ENCODE data around the gene PTPRM. TPM values are rescaled to one million over a fixed set of nuclear protein-coding genes. Genes with fewer than 3 reads are reported as not detected.

PTPRM gene
- total and polyA plus RNA-seq, 2 of the 8 experiments (the other 6 are each of a cell fraction or from before 2014, with no cell fraction given): 4.1 to 7.0 TPM

- H4K5ac ChIP-seq (ENCODE audit: insufficient read length, low read depth, low read length): no peak overlapping the region
- no peak overlapping the region for H4K91ac ChIP-seq (replicated peaks; ENCODE audit: insufficient read length, low read length)
- no peak overlapping the region for H3K56ac ChIP-seq (replicated peaks; ENCODE audit: insufficient read length, low read depth, low read length)
- no peak overlapping the region for H2BK5ac ChIP-seq (ENCODE audit: low read depth, low read length)
- H2BK15ac ChIP-seq (ENCODE audit: low read length): no peak overlapping the region; the same call in 1 of the 2 replicates
- 29% methylated on average over 1 of the region's 1 CpG; no CpG with 5 or more reads in 1 of the 2 experiments for WGBS, 2 experiments (ENCODE audit: extremely low coverage in 1 of 2, insufficient coverage in 1 of 2, insufficient read length in 1 of 2, insufficient replicate concordance in 2 of 2, low coverage in 1 of 2, low lambda C conversion rate in 2 of 2, missing lambda C conversion rate in 1 of 2)
- H4K20me1 ChIP-seq (replicated peaks in 1 of 2; ENCODE audit: control insufficient read depth in 1 of 2, insufficient read depth in 2 of 2, low read length in 2 of 2): no peaks in the 10 kb centered on the region
- H3K79me1 ChIP-seq (ENCODE audit: low read depth, low read length): no peaks in the 10 kb centered on the region
- H2BK120ac ChIP-seq (replicated peaks; ENCODE audit: low read depth, low read length): no peak overlapping the region
- H3K36me3 ChIP-seq (ENCODE audit: control insufficient read depth in 2 of 4, insufficient read depth in 4 of 4, low read length in 3 of 4): no peaks in the 10 kb centered on the region
- ChIA-PET CTCF (ENCODE audit: partially characterized antibody) (interaction anchor here (0.6 to 1.6 kb wide), 3 partner anchors 11 to 18 kb away, joined by 3 to 5 read pairs (median 4); no protein-coding TSS in a partner anchor), POLR2A (ENCODE audit: partially characterized antibody) (no interaction called here)
- no peak for FAIRE-seq
- no peak overlapping the region for H3K4me2 ChIP-seq (ENCODE audit: insufficient read depth in 1 of 2, low read depth in 2 of 2, low read length in 2 of 2)
- no peak overlapping the region for H3K14ac ChIP-seq (ENCODE audit: insufficient read length)
- no peak overlapping the region for H3K18ac ChIP-seq (ENCODE audit: extremely low read depth, low read length)
- no peak overlapping the region for H3K9ac ChIP-seq (replicated peaks in 1 of 4; ENCODE audit: extremely low read depth in 1 of 4, low read depth in 3 of 4, low read length in 3 of 4)
- no peak overlapping the region for H3K4ac ChIP-seq (replicated peaks; ENCODE audit: insufficient read length, low read depth, low read length)
- H3K27ac ChIP-seq (ENCODE audit: low read depth, low read length): no peak overlapping the region
- no peaks in the 10 kb centered on the region for H3K27me3 ChIP-seq (replicated peaks in 1 of 4; ENCODE audit: control insufficient read depth in 3 of 4, extremely low read depth in 1 of 4, insufficient read depth in 3 of 4, low read length in 3 of 4)
- H2AK5ac ChIP-seq (ENCODE audit: low read depth, low read length): no peak overlapping the region
- TF ChIP-seq PHF8 (conservative IDR thresholded peaks at IDR 0.05; ENCODE audit: low read depth, low read length) (no peak), SP2 (IDR thresholded peaks at IDR 0.05; ENCODE audit: low read length) (no peak), MAX (IDR thresholded peaks at IDR 0.05) (no peak), EZH2 (IDR thresholded peaks at IDR 0.05; ENCODE audit: low read depth, low read length, severe bottlenecking) (no peak), MAFK (IDR thresholded peaks at IDR 0.05; ENCODE audit: low read depth, low read length) (no peak)
- no peak overlapping the region for H3K4me3 ChIP-seq (ENCODE audit: extremely low read depth in 1 of 4, insufficient read depth in 2 of 4, low read depth in 3 of 4, low read length in 4 of 4)
- no peaks in the 10 kb centered on the region for H3K23me2 ChIP-seq (ENCODE audit: low read depth, low read length)
- 0 out of 7 replicates have a peak, but pooled peaks cover 0 to 2% (median 0%) of the 10 kb centered on the region in 4 experiments for H3K4me1 ChIP-seq (replicated peaks in 1 of 4; ENCODE audit: control insufficient read depth in 3 of 4, insufficient read depth in 4 of 4, low read length in 3 of 4)
- H2BK12ac ChIP-seq (ENCODE audit: low read depth, low read length): no peak overlapping the region
- no peak overlapping the region for H2AFZ ChIP-seq (ENCODE audit: low read length)
- H3K79me2 ChIP-seq (ENCODE audit: control insufficient read depth in 1 of 2, insufficient read depth in 2 of 2, low read length in 2 of 2): no peaks in the 10 kb centered on the region
- DNase-seq (ENCODE audit: low read depth in 1 of 2, low spot score in 2 of 2): no peak
- H3K23ac ChIP-seq (ENCODE audit: insufficient read length): no peak overlapping the region
- H3K9me3 ChIP-seq (ENCODE audit: insufficient read depth in 2 of 2, low read depth in 1 of 2, low read length in 1 of 2): no peaks in the 10 kb centered on the region
- no peak overlapping the region for H4K8ac ChIP-seq (ENCODE audit: extremely low read depth, insufficient read depth, low read length)
- no peak overlapping the region for H2BK20ac ChIP-seq (ENCODE audit: low read length)
These were observed 674.6 kb downstream of the PTPRM start for GRCh38 chr18:8241731-8242130.
